HG03066 (cell line): ENCODE results near the gene CACNG3.

ENCODE experiments used
- ATAC-seq: cut with Tn5 transposase; IDR thresholded peaks from one replicate; pipeline ENCODE4 v1.9.1; 2021; ENCODE audit warnings: low read depth; ENCODE audit not compliant: unreplicated experiment

CACNG3 gene

DNA sequence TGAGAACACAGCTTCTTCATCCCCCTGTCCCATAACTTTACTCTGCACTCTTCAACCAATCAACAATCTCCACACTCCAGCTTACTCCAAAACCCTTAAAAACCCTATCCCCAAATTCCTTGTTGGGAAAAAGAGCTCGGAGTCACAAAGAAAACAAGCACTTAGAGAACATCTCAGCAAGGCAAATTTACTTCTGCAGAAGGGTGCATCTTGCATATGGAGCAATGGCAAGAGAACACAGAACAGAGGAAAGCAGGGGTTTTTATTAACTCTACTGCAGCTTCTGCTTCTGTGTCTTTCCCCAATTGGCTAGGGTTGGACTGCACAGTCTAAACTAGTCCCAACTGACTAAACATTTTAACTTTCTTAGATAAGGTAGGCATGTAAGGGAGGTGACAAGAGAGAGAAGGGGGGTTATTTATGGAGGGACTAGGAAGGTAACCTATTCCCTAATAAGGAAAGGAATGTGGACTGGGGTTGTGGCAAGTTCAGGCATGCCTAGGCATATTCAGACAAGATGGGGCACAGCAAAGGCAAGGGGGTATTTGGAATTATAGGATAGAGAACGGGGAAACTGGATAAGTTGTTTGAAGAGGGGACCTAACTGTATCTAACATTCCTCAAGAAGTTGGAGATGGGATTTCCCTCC is 125.5 kb downstream of the CACNG3 start:
- no peak for ATAC-seq

GRCh38 chr16:24382762-24383407 is 126.8 kb downstream of the CACNG3 start:
- no peak for ATAC-seq

DNA sequence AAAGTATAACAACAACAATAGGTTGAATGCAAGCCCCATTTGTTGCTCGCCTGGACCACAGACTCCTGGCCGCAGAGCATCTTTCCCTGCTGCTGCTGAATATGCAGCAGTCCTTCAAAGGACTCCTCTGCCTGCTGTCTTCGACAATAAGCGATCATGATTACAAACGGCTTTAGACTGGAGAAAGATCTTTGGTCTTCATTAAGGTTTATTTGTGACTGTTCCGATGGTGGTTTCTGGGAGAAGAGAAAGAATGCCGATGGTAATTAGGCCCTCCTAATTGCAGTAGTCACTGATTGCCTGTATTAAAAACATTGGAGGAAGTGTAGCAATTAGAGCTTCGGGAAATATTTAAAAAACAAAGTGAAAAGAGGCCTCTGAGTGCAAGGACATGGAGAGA is 138.2 kb downstream of the CACNG3 start:
- ATAC-seq, result no peak

DNA sequence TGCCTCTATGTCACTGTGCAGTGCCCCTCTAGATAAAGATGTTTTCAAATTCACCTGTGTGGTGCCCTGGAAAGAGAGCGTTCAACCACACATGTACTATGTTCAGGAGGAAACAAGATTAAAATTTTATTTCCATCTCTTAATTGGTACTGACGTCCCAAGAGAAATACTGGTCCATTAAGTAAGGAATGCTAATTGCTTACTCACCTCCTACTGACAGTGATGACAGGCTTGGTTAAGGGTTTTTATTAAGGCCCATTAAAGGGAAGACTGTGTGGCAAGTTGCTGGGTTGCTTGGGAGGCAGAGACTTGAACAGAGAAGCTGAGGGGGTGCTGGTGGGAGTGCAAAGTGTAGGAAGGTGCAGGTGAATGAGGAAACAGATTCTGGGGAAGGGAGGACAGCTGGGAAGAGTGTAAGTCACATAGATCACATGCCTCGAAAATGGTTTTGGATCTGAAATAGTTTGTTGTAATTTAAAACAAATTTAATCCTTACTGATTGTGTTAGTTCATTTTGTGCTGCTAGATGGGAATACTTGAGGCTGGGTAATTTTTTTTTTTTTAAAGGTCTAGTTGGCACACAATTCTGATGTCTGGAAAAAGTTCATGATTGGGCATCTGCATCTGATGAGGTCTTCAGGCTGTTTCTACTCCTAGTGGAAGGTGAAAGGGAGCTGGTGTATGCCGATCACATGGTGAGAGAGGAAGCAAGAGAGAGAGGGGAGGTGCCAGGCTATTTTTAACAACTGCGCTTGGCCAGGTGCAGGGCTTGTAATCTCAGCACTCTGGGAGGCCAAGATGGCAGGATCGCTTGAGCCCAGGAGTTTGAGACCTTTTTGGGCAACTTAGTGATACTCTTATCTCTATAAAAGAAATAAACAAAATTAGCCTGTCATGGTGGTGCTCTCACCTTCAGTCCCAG is 140.5 kb downstream of the CACNG3 start:
- ATAC-seq, result no peak

- no peak for ATAC-seq
These were observed 152.9 kb downstream of the CACNG3 start for GRCh38 chr16:24409045-24409444.
